Muscle of arm (tissue), 12 donors: Measurements from ENCODE around the gene PRDM16. TPM values are rescaled to one million over a fixed set of nuclear protein-coding genes. Genes with fewer than 3 reads are reported as not detected.
"Not testable (repeated sequence)": the region's sequence is repeated elsewhere in the genome, so short reads cannot be mapped to it uniquely, and the experiment has no call there.

Experiments
- DNase-seq: peaks from one replicate; pipeline ENCODE4 v3.0.0-alpha.2; 2013
- polyA plus RNA-seq, 12 donors: library from polyadenylated mRNA; unstranded; fragments of 120-200 nt; gene quantifications; one replicate each; pipeline ENCODE4 v1.2.1, GENCODE V29; 2013; ENCODE audit not compliant: insufficient read length in 12 of 12

Gene PRDM16
- polyA plus RNA-seq, 12 donors = 0.66 to 2.0 (median 0.87) TPM; not detected in 2

GRCh38 chr1:3277623-3278022 is 208.6 kb downstream of the PRDM16 start:
- DNase-seq = no peak

GRCh38 chr1:3278416-3279181 is 209.6 kb downstream of the PRDM16 start:
- DNase-seq = no peak

GRCh38 chr1:3279182-3279470 is 210.1 kb downstream of the PRDM16 start:
- no peak for DNase-seq

DNA sequence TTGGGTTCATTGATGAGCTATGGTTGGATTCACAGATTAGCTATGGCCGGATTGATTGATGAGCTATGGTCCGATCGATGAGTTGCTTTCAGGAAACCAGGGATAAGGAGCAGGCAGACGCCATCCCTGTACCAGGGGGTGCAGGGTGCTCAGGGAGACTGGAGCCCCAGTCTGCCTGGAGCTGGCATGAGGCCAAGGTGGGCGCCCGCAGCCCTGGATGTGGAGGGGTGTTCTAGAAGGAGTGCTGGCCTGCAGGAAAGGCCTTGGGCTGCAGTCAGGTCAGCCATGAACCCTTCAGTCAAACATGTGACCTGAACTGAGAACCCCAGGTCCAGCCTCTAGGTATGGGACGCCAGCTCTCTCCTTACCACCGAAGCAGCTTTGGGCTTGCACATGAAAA is 212.7 kb downstream of the PRDM16 start:
- no peak for DNase-seq

DNA sequence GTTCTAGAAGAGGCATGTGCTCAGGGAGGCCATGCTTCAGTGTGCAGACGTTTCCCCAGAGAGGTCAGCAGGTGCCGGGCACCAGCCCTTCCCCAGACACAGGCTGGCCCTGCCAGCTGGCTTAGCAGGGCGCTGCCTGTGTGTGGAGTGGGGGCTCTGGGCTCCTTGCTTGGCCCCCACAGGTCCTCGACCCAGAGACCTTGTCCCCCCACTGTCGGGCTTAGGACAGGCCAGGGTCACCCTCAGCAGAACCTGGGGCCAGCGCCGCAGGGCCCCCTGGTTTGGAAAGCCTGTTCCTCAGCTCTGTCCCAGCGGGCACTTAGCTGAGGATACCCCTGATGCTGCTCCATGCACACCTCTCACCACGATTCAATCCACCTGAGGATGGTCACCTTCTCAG is 213.2 kb downstream of the PRDM16 start:
- DNase-seq = no peak

- no peak for DNase-seq
Observed at GRCh38 chr1:3282656-3283430, 213.8 kb downstream of the PRDM16 start.

DNA sequence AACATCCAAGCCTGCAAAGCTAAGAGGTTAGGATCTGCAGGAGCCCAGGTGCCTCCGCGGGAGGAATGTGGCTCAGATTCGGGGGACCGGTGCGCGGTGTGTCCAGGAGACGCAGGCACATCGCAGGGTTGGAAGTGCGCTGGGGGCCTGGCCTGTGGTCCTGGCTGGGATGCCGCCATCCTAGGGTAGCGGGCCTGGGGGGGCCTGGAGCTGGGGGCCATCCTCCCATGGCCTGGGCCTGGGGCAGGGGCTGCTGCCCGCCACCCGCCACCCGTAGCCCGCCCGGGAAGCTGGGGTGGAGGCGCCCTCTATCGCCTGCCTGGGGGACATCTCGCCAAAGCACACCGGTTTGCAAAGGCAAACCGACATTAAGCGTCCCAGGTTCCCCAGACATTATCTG is 214.8 kb downstream of the PRDM16 start:
- peak; percentile 26 for DNase-seq

- DNase-seq = no peak
Observed at GRCh38 chr1:3284691-3285090, 215.7 kb downstream of the PRDM16 start.

DNA sequence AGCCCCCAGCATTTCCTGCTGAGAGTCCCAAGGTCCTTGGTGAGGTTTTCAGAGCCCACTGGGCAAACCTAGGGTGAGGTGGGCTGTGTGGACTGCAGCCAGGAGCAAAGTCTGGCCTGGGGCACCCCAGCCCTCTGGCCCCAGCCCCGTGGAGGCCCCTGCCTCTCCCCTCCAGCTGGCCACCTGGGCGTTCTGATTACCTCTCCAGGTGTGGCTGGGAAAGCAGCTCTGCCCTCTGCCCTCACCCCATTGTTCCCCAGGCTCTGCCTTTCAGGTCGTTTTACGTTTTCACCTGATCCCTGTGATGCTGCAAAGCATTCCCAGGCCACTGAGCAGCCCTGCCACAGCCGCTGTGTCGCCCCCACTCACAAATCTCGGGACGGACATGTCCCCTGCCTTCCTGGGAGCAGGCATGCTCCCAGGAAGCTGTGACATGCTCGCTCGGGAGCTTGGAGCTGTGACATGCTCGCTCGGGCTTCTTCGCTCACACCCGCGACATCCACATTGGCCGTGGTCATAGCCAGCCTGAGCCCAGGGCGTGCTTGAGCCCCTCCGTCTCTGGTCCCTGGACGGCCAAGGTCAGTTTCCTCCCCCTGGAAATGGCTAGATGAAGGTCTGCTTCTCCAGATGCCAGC is 216.2 kb downstream of the PRDM16 start:
- DNase-seq = no peak

DNA sequence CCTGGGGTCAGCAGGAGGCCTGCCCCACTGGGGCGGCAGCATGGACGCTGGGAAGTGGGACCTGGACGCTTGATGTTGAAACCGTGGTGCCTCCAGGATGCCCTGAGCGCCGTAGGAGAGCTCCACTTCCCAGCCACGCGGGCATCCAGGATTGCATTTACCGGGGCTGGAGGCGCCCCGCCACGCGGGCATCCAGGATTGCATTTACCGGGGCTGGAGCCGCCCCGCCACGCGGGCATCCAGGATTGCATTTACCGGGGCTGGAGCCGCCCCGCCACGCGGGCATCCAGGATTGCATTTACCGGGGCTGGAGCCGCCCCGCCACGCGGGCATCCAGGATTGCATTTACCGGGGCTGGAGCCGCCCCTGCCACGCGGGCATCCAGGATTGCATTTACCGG is 218.1 kb downstream of the PRDM16 start:
- not testable (repeated sequence) for DNase-seq

- DNase-seq = no peak
Observed at GRCh38 chr1:3287656-3288160, 218.7 kb downstream of the PRDM16 start.

DNA sequence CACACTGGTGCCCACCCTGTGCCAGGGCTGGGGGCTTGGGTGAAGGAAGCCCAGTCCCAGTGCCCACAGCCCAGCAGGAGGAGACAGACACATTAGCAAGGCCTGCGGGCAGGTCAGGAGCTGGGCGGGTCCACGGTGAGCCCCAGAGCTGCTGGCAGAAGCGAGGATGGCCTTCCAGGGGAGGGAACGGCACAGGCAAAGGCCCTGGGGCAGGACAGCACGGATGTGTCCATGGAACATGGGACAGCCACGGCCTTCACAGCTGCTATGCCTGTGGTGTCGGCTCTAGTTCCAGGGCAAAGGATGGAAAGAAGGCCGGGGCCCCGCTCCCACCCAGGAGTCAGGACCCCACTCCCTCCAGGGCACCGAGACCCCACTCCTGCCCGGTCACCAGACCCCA is 220.5 kb downstream of the PRDM16 start:
- DNase-seq = no peak

GRCh38 chr1:3290438-3290837 is 221.4 kb downstream of the PRDM16 start:
- no peak for DNase-seq

DNA sequence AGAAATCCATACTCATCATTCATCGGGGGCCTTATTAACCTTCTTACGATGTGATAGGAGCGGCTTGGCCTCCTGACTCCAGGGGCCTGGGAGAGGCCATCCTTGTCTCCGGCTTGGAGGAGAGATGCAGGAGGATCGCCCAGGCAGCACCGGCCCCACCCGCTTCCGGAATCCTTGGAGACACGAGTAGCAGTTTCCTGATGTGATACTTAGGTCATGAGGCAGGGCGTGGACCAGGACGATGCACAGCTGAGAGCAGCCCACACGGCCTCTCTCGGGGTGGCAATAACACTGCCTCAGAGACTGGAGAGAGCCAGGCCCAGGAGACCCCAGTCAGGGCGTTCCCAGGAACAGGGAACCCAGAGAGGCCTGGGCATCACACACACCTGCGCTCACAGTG is 221.9 kb downstream of the PRDM16 start:
- DNase-seq = no peak

DNA sequence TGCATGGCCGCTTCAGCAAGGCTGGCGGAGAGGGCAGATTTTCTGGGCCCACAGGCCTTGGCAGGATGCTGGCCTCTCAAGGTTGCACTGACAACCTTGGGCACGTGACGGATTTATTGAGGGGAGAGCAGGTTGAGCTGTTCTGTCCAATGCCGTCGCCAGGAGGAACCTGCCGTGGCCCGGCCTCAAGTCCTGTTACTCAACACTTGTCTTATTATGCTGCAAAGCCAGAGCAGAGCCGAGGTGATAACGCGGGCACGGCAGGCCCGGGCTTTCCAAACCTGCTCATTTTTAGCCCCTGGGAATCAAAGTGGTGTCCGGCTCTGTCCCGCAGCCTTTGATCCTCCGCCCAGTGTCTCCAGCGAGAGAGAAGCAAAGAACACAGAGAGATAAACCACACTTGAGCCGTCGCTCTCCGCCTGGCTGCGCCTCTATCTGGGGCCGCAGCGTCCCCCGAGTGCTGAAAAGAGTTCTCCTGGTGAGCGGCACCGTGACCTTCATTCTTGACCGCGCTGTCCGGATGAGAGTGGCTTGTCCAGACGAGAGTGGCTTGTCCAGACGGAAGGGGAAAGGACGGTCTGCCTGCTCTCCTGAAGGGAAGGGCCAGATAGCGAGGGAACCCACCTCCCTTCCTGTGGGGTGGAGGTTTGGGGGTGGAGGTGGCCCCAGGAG is 223.2 kb downstream of the PRDM16 start:
- DNase-seq = no peak

- no peak for DNase-seq
Observed at GRCh38 chr1:3292868-3293562, 224.0 kb downstream of the PRDM16 start.

DNA sequence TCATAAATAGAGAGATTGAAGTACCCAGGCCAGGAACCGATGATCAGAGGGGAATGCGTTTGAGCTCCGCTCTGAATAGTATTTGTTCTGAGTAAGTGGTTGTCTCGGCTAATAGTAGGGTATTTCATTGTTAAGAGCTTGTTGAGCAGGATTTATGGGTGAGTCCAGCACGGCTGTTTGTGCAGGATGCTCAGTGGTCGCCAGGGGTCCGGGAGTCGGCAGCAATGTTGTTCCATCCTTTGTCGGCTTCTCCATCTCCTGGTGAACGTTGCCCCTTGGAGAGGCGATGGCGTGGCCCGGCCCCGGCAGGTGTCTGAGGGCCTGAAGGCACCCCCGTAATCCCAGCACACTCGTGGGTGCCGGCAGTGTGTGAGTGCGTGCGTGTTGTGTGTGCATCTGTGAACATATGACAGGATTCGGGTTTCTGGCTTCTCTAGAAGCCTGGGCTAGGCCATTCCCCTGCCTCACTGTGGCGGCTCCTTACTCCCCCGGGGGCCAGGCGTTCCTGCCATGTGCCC is 224.6 kb downstream of the PRDM16 start:
- no peak for DNase-seq

DNA sequence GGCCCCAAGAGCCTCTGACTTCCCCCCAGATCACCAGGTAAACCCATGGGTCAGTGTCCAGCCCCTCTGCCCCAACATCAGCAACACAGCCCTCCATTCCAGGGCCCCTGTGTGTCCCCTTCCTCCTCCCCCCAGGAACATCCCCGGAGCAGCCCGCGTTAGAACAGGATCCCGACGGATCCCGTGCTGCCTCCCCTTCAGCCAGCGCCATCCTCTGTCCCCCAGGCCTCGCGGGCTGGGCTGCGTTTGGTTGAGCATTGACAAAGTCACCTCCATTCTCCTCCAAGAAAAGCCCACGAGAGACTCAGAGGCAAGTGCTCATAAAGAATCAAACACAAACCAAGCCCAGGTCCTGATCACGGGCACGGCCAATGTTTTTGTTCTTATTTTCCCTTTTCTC is 225.4 kb downstream of the PRDM16 start:
- DNase-seq = no peak

- DNase-seq = no peak
Observed at GRCh38 chr1:3295846-3296245, 226.8 kb downstream of the PRDM16 start.

DNA sequence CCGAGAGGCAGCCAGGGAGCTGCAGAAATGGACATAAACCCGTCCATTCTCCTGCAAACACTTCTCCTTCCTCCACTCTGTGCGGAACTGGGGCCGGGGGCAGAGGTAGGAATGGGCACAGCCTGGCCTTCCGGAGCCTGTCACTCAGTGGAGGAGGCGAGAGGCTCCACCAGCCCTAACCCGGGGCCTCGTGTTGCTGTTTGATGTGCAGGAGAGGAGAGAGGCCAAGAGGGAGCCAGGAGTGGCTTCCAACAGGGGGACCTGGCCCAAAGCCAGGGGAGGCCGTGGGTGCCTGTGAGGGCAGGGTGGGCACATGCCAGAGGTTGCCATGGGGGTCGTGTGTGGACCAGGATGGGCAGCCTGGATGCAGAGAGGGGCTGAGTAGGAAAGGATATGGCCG is 227.3 kb downstream of the PRDM16 start:
- no peak for DNase-seq

DNA sequence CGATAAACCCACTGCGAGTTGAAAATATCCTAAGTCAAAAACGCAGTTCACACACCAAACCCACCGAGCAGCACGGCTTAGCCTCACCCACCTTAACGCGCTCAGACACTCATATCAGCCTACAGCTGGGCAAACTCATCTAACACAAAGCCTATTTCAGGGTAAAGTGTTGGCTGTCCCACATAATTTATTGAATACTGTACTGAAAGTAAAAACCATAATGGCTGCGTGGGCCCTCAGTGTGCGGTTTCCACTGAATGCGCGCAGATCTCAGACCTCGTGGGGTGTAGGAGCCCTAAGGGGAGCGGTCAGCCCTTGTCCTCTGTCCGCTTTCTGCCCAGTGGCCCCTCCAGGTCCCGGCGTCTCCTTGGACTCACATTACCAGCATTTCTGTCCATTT is 227.8 kb downstream of the PRDM16 start:
- no peak for DNase-seq
